Stomach (tissue), 9 donors: Measurements from ENCODE around the gene PLEK2. TPM values are rescaled to one million over a fixed set of nuclear protein-coding genes. Genes with fewer than 3 reads are reported as not detected.

Source experiments
- DNase-seq, 2 donors: peaks; one replicate each; pipeline versions ENCODE4 v3.0.0 to v3.0.0-alpha.2; 2013 to 2019
- H3K27ac ChIP-seq, 5 donors: fragments of 200-600 bp in 4 of 5; sonication (generic) in 4 of 5; one replicate each; pipeline ENCODE4 v1.5.1; 2013 to 2019; ENCODE audit warnings: mild to moderate bottlenecking in 1 of 5, moderate library complexity in 1 of 5
- H3K27me3 ChIP-seq, 3 donors: fragments of 200-600 bp; sonication (generic); one replicate each; pipeline ENCODE4 v1.5.1; 2017 to 2019; ENCODE audit warnings: mixed run types in 1 of 3
- H3K36me3 ChIP-seq, 4 donors: fragments of 200-600 bp; sonication (generic); 1 replicate in 3 of 4; 2 replicates in 1 of 4; pipeline ENCODE4 v1.5.1; 2016 to 2019
- H3K4me1 ChIP-seq, 4 donors: fragments of 200-600 bp; sonication (generic); one replicate each; pipeline ENCODE4 v1.5.1; 2016 to 2019
- H3K4me3 ChIP-seq, 4 donors: fragments of 200-600 bp; sonication (generic) in 3 of 4; one replicate each; pipeline ENCODE4 v1.5.1; 2016 to 2019; ENCODE audit warnings: mild to moderate bottlenecking in 1 of 4
- H3K9me3 ChIP-seq, 4 donors: fragments of 200-600 bp; sonication (generic); one replicate each; pipeline ENCODE4 v1.5.1; 2016 to 2019
- CTCF ChIP-seq, 7 experiments: fragments of 450-650 bp in 4 of 7; fragments of 200-600 bp in 3 of 7; sonication (generic) in 3 of 7; IDR thresholded peaks; one replicate each; pipeline ENCODE4 v1.5.1; 2016 to 2019; ENCODE audit warnings: antibody characterized with exemption in 7 of 7, control low read depth in 2 of 7, mild to moderate bottlenecking in 1 of 7
- EP300 ChIP-seq: sonication (generic); formaldehyde crosslinking; IDR thresholded peaks from one replicate; pipeline ENCODE4 v1.6.1; 2017; ENCODE audit warnings: antibody characterized with exemption
- POLR2A ChIP-seq, 4 donors: fragments of 450-650 bp; IDR thresholded peaks; one replicate each; pipeline ENCODE4 v1.6.1; 2016; ENCODE audit warnings: antibody characterized with exemption in 4 of 4, control low read depth in 2 of 4, mild to moderate bottlenecking in 1 of 4, moderate library complexity in 1 of 4
- POLR2AphosphoS5 ChIP-seq, 3 donors: sonication (generic); formaldehyde crosslinking; IDR thresholded peaks; one replicate each; pipeline ENCODE4 v1.6.1; 2016; ENCODE audit warnings: antibody characterized with exemption in 3 of 3
- WGBS, 5 donors: extraction: QIAGEN DNeasy Blood & Tissue Kit in 3 of 5; methylation state at CpG; one replicate each; pipeline versions ENCODE4 v1.1.5 to v1.1.7; 2013 to 2018; 5-methylcytosine and 5-hydroxymethylcytosine counted together
- intact Hi-C: fragments of 100-400 bp; cut with DNase I; formaldehyde crosslinking; loops from one replicate; pipeline ENCODE4 v1.15.1; 2023; ENCODE audit warnings: low total_unique reads
- polyA plus RNA-seq, 3 donors: library from polyadenylated mRNA; stranded (reverse); fragments of 200-250 nt; gene quantifications; one replicate each; pipeline ENCODE4 v1.2.3, GENCODE V29; 2013
- total RNA-seq, 5 donors: library from RNA; depleted of rRNA; stranded (reverse); fragments of >200 nt; gene quantifications; one replicate each; pipeline versions ENCODE4 v1.1.0 to v1.2.3, GENCODE V29; 2014 to 2016
- donor health status: healthy with polysubstance abuse.
- donor health status: Bipolar disorder and iron deficiency.
- donor health status: healthy.

Gene PLEK2
- total and polyA plus RNA-seq, 8 donors = 6.5 to 203 (median 20.0) TPM; not detected in 1

- H3K36me3 ChIP-seq = no peaks in the 10 kb centered on the region
- H3K9me3 ChIP-seq = no peaks in the 10 kb centered on the region
- 90 to 95% (median 95%) methylated on average over 8 of the region's 8 CpGs for WGBS, 5 donors
- intact Hi-C loops = no loop called here
- no peak for TF ChIP-seq CTCF (IDR thresholded peaks at IDR 0.05)
- no peak for TF ChIP-seq POLR2A (IDR thresholded peaks at IDR 0.05)
- TF ChIP-seq EP300 = no peak
- TF ChIP-seq POLR2AphosphoS5 (IDR thresholded peaks at IDR 0.05) = no peak
- DNase-seq = no peak
- H3K27ac ChIP-seq = no peak overlapping the region
- no peak overlapping the region for H3K4me3 ChIP-seq
- H3K27me3 ChIP-seq = no peaks in the 10 kb centered on the region
- H3K4me1 ChIP-seq = peaks cover 0 to 19% (median 9%) of the 10 kb centered on the region in 4 donors
Measured at GRCh38 chr14:67441672-67442071, 29.7 kb upstream of the PLEK2 start.

DNA sequence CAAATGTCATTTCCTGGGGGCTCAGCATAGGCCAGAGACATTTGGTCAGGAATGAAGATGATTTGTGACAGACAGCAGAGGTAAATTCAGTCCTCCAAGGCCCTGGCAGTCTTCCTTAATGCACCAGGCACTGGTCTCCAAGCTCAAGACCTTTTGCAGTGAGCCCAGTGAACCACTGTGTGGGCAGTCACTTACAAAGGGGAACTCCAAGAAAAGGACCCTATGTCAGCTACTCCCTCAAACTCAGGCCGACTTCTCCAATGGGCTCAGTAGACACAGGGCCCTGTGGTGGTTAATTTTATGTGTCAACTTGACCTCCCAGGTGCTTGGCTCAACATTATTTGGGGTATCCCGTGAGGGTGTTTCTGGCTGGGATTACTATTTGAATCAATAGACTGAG is 29.3 kb upstream of the PLEK2 start:
- Histone ChIP-seq H3K9me3 (no peaks in the 10 kb centered on the region), H3K36me3 (no peaks in the 10 kb centered on the region), H3K4me1 (peaks cover 0 to 15% (median 5%) of the 10 kb centered on the region in 4 donors), H3K27me3 (no peaks in the 10 kb centered on the region), H3K4me3 (no peak overlapping the region), H3K27ac (no peak overlapping the region)
- DNase-seq = no peak
- TF ChIP-seq CTCF (IDR thresholded peaks at IDR 0.05) (no peak), EP300 (no peak), POLR2A (IDR thresholded peaks at IDR 0.05) (no peak), POLR2AphosphoS5 (IDR thresholded peaks at IDR 0.05) (no peak)
- WGBS, 5 donors = 85 to 94% (median 92%) methylated on average over 2 of the region's 2 CpGs
- intact Hi-C loops = no loop called here

- no peak overlapping the region for H3K27ac ChIP-seq
- peaks cover 0 to 10% (median 3%) of the 10 kb centered on the region in 4 donors for H3K4me1 ChIP-seq
- TF ChIP-seq POLR2A (IDR thresholded peaks at IDR 0.05) (no peak), POLR2AphosphoS5 (IDR thresholded peaks at IDR 0.05) (no peak), CTCF (IDR thresholded peaks at IDR 0.05) (no peak), EP300 (no peak)
- peak in 1 of 2 donors; percentile 71 for DNase-seq
- H3K9me3 ChIP-seq = no peaks in the 10 kb centered on the region
- no peaks in the 10 kb centered on the region for H3K36me3 ChIP-seq
- intact Hi-C loops = no loop called here
- H3K4me3 ChIP-seq = no peak overlapping the region
- WGBS, 5 donors = 23 to 69% (median 42%) methylated on average over 4 of the region's 4 CpGs
- no peaks in the 10 kb centered on the region for H3K27me3 ChIP-seq
Measured at GRCh38 chr14:67440513-67440912, 28.5 kb upstream of the PLEK2 start.

GRCh38 chr14:67438969-67439368 is 27.0 kb upstream of the PLEK2 start:
- Histone ChIP-seq H3K9me3 (no peaks in the 10 kb centered on the region), H3K4me3 (no peak overlapping the region), H3K36me3 (no peaks in the 10 kb centered on the region), H3K27ac (no peak overlapping the region), H3K4me1 (peaks cover 0 to 10% (median 3%) of the 10 kb centered on the region in 4 donors), H3K27me3 (no peaks in the 10 kb centered on the region)
- DNase-seq = no peak
- TF ChIP-seq EP300 (no peak), CTCF (IDR thresholded peaks at IDR 0.05) (no peak), POLR2AphosphoS5 (IDR thresholded peaks at IDR 0.05) (no peak), POLR2A (IDR thresholded peaks at IDR 0.05) (no peak)
- intact Hi-C loops = no loop called here
- WGBS, 5 donors = 86 to 100% (median 89%) methylated on average over 1 of the region's 1 CpG
